ENCODE results near the gene PRKD1.

- TF ChIP-seq REST (IDR thresholded peaks at IDR 0.05; ENCODE audit: low read depth) (no peak), CTCF (IDR thresholded peaks at IDR 0.05 in 2 of 3, conservative IDR thresholded peaks at IDR 0.05 in 1 of 3; ENCODE audit: borderline replicate concordance in 1 of 3, insufficient read depth in 1 of 3, low read depth in 2 of 3, low read length in 2 of 3) (no peak), POLR2A (IDR thresholded peaks at IDR 0.05; ENCODE audit: borderline replicate concordance, extremely low read depth, insufficient read depth, insufficient read length) (no peak), ELF1 (IDR thresholded peaks at IDR 0.05; ENCODE audit: borderline replicate concordance, low read depth) (no peak), EGR1 (IDR thresholded peaks at IDR 0.05; ENCODE audit: low read depth) (no peak), ZFX (IDR thresholded peaks at IDR 0.05) (no peak), MAX (IDR thresholded peaks at IDR 0.05) (no peak), RAD21 (IDR thresholded peaks at IDR 0.05; ENCODE audit: low read depth) (no peak), EZH2phosphoT487 (IDR thresholded peaks at IDR 0.05; ENCODE audit: borderline replicate concordance) (no peak)
Measured at GRCh38 chr14:29847056-29847380, 80.6 kb downstream of the PRKD1 start.

Measured in HCT116 (cell line).